NCI-H345 treated with DMSO at 0.1 percent for 48 hours (cell line): Measurements from ENCODE around the gene CTSE.

Source experiments
- DNase-seq: peaks from one replicate; lab custom pipeline; 2025; ENCODE audit not compliant: unreplicated experiment; lab: John Stamatoyannopoulos, UW

CTSE gene

GRCh38 chr1:206050655-206051235 is 27.1 kb upstream of the CTSE start:
- no peak for DNase-seq

- no peak for DNase-seq
These were observed 26.4 kb upstream of the CTSE start for GRCh38 chr1:206049919-206050600.

- DNase-seq, result no peak
These were observed 25.6 kb upstream of the CTSE start for GRCh38 chr1:206049293-206049692.

GRCh38 chr1:206048582-206048981 is 24.9 kb upstream of the CTSE start:
- DNase-seq, result no peak

- DNase-seq, result no peak
These were observed 23.6 kb upstream of the CTSE start for GRCh38 chr1:206047271-206047670.

GRCh38 chr1:206041640-206042039 is 17.9 kb upstream of the CTSE start:
- no peak for DNase-seq

GRCh38 chr1:206040328-206040727 is 16.6 kb upstream of the CTSE start:
- DNase-seq, result no peak

GRCh38 chr1:206039046-206039973 is 15.6 kb upstream of the CTSE start:
- no peak for DNase-seq

GRCh38 chr1:206037581-206037980 is 13.9 kb upstream of the CTSE start:
- DNase-seq, result no peak

- no peak for DNase-seq
These were observed 13.2 kb upstream of the CTSE start for GRCh38 chr1:206036663-206037455.

GRCh38 chr1:206035027-206035426 is 11.3 kb upstream of the CTSE start:
- DNase-seq, result peak; percentile 24

- no peak for DNase-seq
These were observed 8.9 kb upstream of the CTSE start for GRCh38 chr1:206032380-206033140.

GRCh38 chr1:206030714-206031113 is 7.0 kb upstream of the CTSE start:
- DNase-seq, result peak; percentile 68

- no peak for DNase-seq
These were observed 6.5 kb upstream of the CTSE start for GRCh38 chr1:206030191-206030590.

GRCh38 chr1:206029484-206029883 is 5.8 kb upstream of the CTSE start:
- no peak for DNase-seq

GRCh38 chr1:206025283-206025820 is 1.7 kb upstream of the CTSE start:
- no peak for DNase-seq

- DNase-seq, result no peak
These were observed 929 bp downstream of the CTSE start for GRCh38 chr1:206022766-206023165.

- no peak for DNase-seq
These were observed 1.9 kb downstream of the CTSE start for GRCh38 chr1:206021626-206022365.

GRCh38 chr1:206021008-206021625 is 2.6 kb downstream of the CTSE start:
- DNase-seq, result no peak
